ENCODE measurements around the gene KIFC1. TPM values are rescaled to one million over a fixed set of nuclear protein-coding genes. Genes with fewer than 3 reads are reported as not detected.

Gene KIFC1
- total RNA-seq, 4 donors from 2014 or later, result 0.13 to 4.3 (median 0.91) TPM

DNA sequence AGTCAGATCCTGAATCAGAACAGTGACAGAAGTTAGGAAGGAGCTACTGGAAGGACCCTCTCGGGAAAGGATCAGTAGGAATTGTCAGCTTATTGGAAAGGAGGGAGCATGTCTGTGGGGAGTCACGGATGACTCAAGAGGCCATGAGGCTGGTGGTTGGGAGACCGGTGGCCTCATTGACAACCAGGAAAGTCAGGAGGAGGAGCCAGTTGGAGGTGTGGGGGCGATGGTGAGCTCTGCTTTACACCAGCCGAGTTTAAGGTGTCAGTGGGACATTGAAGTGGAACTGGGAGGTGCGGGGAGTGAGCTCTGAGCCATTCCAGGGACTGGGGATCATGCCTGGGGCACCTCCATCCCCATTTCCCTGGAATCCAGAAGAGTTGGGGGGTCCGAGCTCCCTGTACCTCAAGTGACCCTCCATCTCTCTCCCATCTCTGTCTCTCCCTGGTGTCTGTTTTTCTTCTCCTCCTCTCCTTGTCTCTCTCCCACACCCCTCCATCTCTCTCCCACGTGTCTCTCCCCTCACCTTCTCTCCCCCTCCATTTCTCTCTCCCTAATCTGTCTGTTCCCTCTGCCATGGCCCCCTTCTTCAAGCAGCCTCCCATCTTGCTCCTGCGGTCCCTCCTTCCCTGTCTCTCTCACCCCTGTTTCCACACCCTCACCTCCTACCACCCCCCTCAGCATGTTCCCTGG lies 48.5 kb downstream of the KIFC1 start:
- H3K36me3 ChIP-seq, result peaks cover 22 to 29% of the 10 kb centered on the region in 2 donors
- no peaks in the 10 kb centered on the region for H3K27me3 ChIP-seq
- no peak overlapping the region for H3K4me3 ChIP-seq (replicated peaks in 1 of 3)
- WGBS, 2 donors, result 79 to 80% methylated on average over 9 of the region's 9 CpGs
- no peak for DNase-seq
- intact Hi-C loops (cut with DNase I), result no loop called here
- H3K4me1 ChIP-seq, result no peaks in the 10 kb centered on the region
- no peak overlapping the region for H3K27ac ChIP-seq
- no peaks in the 10 kb centered on the region for H3K9me3 ChIP-seq
- no peak for TF ChIP-seq POLR2A (IDR thresholded peaks at IDR 0.05)
- TF ChIP-seq, protein P1, sequence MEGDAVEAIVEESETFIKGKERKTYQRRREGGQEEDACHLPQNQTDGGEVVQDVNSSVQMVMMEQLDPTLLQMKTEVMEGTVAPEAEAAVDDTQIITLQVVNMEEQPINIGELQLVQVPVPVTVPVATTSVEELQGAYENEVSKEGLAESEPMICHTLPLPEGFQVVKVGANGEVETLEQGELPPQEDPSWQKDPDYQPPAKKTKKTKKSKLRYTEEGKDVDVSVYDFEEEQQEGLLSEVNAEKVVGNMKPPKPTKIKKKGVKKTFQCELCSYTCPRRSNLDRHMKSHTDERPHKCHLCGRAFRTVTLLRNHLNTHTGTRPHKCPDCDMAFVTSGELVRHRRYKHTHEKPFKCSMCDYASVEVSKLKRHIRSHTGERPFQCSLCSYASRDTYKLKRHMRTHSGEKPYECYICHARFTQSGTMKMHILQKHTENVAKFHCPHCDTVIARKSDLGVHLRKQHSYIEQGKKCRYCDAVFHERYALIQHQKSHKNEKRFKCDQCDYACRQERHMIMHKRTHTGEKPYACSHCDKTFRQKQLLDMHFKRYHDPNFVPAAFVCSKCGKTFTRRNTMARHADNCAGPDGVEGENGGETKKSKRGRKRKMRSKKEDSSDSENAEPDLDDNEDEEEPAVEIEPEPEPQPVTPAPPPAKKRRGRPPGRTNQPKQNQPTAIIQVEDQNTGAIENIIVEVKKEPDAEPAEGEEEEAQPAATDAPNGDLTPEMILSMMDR (IDR thresholded peaks at IDR 0.05), result no peak

DNA sequence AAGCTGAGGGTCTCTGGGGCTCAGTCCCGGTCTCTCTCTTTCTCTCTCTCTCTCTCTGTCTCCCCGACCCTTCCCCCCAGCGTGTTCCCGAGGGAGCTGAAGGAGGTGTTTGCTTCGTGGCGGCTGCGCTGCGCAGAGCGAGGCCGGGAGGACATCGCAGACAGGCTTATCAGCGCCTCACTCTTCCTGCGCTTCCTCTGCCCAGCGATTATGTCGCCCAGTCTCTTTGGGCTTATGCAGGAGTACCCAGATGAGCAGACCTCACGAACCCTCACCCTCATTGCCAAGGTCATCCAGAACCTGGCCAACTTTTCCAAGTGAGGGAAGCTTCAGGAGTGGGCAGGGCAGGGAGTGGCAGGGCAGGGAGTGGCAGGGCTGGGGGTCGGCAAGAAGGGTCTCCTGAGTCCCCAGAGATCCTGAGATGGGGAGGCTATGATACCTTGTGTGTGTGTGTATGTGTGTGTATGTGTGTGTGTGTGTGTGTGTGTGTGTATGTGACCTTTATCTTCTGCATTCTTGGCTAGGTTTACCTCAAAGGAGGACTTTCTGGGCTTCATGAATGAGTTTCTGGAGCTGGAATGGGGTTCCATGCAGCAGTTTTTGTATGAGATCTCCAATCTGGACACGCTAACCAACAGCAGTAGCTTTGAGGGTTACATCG lies 49.2 kb downstream of the KIFC1 start:
- no peaks in the 10 kb centered on the region for H3K27me3 ChIP-seq
- TF ChIP-seq POLR2A (IDR thresholded peaks at IDR 0.05), result no peak
- TF ChIP-seq, protein P1 (IDR thresholded peaks at IDR 0.05), result no peak
- no peaks in the 10 kb centered on the region for H3K9me3 ChIP-seq
- H3K4me3 ChIP-seq (replicated peaks in 1 of 3), result no peak overlapping the region
- peaks cover 17 to 23% of the 10 kb centered on the region in 2 donors for H3K36me3 ChIP-seq
- no peaks in the 10 kb centered on the region for H3K4me1 ChIP-seq
- DNase-seq, result no peak
- intact Hi-C loops (cut with DNase I), result no loop called here
- no peak overlapping the region for H3K27ac ChIP-seq
- WGBS, 2 donors, result 84 to 85% methylated on average over 19 of the region's 19 CpGs

DNA sequence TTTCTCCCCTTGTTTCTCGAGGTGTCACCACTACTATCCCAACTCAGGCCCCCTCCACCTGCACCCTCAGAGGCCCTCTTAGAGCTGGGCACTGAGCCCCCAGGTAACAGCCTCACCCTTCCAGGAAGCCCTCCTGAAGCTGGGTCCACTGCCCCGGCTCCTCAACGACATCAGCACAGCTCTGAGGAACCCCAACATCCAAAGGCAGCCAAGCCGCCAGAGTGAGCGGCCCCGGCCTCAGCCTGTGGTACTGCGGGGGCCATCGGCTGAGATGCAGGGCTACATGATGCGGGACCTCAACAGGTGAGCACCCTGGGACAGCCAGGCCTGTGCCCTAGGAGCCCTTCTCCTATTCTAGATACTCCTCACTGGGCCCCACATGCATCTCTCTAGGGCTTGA lies 49.8 kb downstream of the KIFC1 start:
- Histone ChIP-seq H3K27ac (no peak overlapping the region), H3K4me1 (no peaks in the 10 kb centered on the region), H3K9me3 (no peaks in the 10 kb centered on the region), H3K27me3 (no peaks in the 10 kb centered on the region), H3K4me3 (replicated peaks in 1 of 3) (no peak overlapping the region), H3K36me3 (peaks cover 17 to 23% of the 10 kb centered on the region in 2 donors)
- 92 to 98% methylated on average over 5 to 9 of the region's 9 CpGs for WGBS, 2 donors
- DNase-seq, result no peak
- intact Hi-C loops (cut with DNase I), result no loop called here
- TF ChIP-seq, protein P1 (IDR thresholded peaks at IDR 0.05), result no peak
- TF ChIP-seq POLR2A (IDR thresholded peaks at IDR 0.05), result no peak

DNA sequence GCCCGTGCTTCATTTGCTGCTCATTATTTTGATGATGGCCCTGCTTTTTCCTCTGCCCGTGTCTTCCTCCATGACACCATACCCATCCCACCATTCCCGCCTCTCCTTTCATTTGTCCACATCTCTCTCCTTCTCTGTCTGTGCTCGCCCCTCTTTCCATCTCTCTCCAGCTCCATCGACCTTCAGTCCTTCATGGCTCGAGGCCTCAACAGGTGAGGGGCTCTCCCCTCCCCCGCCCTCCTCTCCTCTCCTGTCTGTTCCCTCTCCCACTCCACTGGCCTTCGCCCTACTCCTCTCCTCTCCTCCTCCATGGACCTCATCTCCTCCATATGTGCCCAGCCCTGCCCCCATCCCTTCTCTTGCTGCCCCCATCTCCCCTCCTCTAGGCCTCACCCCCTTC lies 50.7 kb downstream of the KIFC1 start:
- WGBS, 2 donors, result 87 to 91% methylated on average over 8 of the region's 8 CpGs
- Histone ChIP-seq H3K4me3 (replicated peaks in 1 of 3) (no peak overlapping the region), H3K36me3 (peaks cover 12 to 16% of the 10 kb centered on the region in 2 donors), H3K9me3 (no peaks in the 10 kb centered on the region), H3K27ac (no peak overlapping the region), H3K4me1 (no peaks in the 10 kb centered on the region), H3K27me3 (no peaks in the 10 kb centered on the region)
- no peak for DNase-seq
- TF ChIP-seq, protein P1 (IDR thresholded peaks at IDR 0.05), result no peak
- no peak for TF ChIP-seq POLR2A (IDR thresholded peaks at IDR 0.05)
- intact Hi-C loops (cut with DNase I), result no loop called here

DNA sequence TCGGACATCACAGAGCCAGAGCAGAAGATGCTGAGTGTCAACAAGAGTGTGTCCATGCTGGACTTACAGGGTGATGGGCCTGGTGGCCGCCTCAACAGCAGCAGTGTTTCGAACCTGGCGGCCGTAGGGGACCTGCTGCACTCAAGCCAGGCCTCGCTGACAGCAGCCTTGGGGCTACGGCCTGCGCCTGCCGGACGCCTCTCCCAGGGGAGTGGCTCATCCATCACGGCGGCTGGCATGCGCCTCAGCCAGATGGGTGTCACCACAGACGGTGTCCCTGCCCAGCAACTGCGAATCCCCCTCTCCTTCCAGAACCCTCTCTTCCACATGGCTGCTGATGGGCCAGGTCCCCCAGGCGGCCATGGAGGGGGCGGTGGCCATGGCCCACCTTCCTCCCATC lies 51.4 kb downstream of the KIFC1 start:
- Histone ChIP-seq H3K9me3 (no peaks in the 10 kb centered on the region), H3K27me3 (no peaks in the 10 kb centered on the region), H3K27ac (no peak overlapping the region), H3K4me3 (replicated peaks in 1 of 3) (no peak overlapping the region), H3K36me3 (peaks cover 5 to 9% of the 10 kb centered on the region in 2 donors), H3K4me1 (no peaks in the 10 kb centered on the region)
- no peak for DNase-seq
- intact Hi-C loops (cut with DNase I), result no loop called here
- TF ChIP-seq POLR2A (IDR thresholded peaks at IDR 0.05), result no peak
- TF ChIP-seq, protein P1 (IDR thresholded peaks at IDR 0.05), result no peak
- WGBS, 2 donors, result 91 to 98% methylated on average over 7 to 13 of the region's 17 CpGs

All from thyroid gland (tissue), 4 donors.